NCI-H2171 (cell line): ENCODE results near the gene PLXDC1.
"Not testable (repeated sequence)": the region's sequence is repeated elsewhere in the genome, so short reads cannot be mapped to it uniquely, and the experiment has no call there.

Experiments used
- DNase-seq: peaks from one replicate; lab custom pipeline; 2025; lab: John Stamatoyannopoulos, UW

The PLXDC1 gene

GRCh38 chr17:39125143-39125875 is 26.1 kb downstream of the PLXDC1 start:
- DNase-seq: no peak

GRCh38 chr17:39123627-39124026 is 27.8 kb downstream of the PLXDC1 start:
- DNase-seq: no peak

GRCh38 chr17:39122991-39123390 is 28.4 kb downstream of the PLXDC1 start:
- no peak for DNase-seq

GRCh38 chr17:39121919-39122318 is 29.5 kb downstream of the PLXDC1 start:
- not testable (repeated sequence) for DNase-seq

- DNase-seq: no peak
These were observed 32.6 kb downstream of the PLXDC1 start for GRCh38 chr17:39118674-39119419.

GRCh38 chr17:39116224-39116623 is 35.2 kb downstream of the PLXDC1 start:
- no peak for DNase-seq

GRCh38 chr17:39115135-39115534 is 36.3 kb downstream of the PLXDC1 start:
- DNase-seq: no peak

GRCh38 chr17:39114723-39115122 is 36.7 kb downstream of the PLXDC1 start:
- DNase-seq: no peak

- no peak for DNase-seq
These were observed 37.6 kb downstream of the PLXDC1 start for GRCh38 chr17:39113871-39114270.

GRCh38 chr17:39110435-39111136 is 40.9 kb downstream of the PLXDC1 start:
- no peak for DNase-seq

- no peak for DNase-seq
These were observed 42.7 kb downstream of the PLXDC1 start for GRCh38 chr17:39108461-39109375.

- no peak for DNase-seq
These were observed 43.5 kb downstream of the PLXDC1 start for GRCh38 chr17:39107973-39108372.

GRCh38 chr17:39107155-39107554 is 44.3 kb downstream of the PLXDC1 start:
- DNase-seq: no peak

- no peak for DNase-seq
These were observed 45.7 kb downstream of the PLXDC1 start for GRCh38 chr17:39105705-39106104.

- DNase-seq: no peak
These were observed 46.8 kb downstream of the PLXDC1 start for GRCh38 chr17:39104657-39105056.

- DNase-seq: no peak
These were observed 47.4 kb downstream of the PLXDC1 start for GRCh38 chr17:39104046-39104445.

- no peak for DNase-seq
These were observed 50.3 kb downstream of the PLXDC1 start for GRCh38 chr17:39101091-39101490.

GRCh38 chr17:39100530-39100929 is 50.9 kb downstream of the PLXDC1 start:
- no peak for DNase-seq

GRCh38 chr17:39099663-39100286 is 51.7 kb downstream of the PLXDC1 start:
- DNase-seq: peak; percentile 90

- no peak for DNase-seq
These were observed 52.8 kb downstream of the PLXDC1 start for GRCh38 chr17:39098588-39098987.

GRCh38 chr17:39097537-39097936 is 53.9 kb downstream of the PLXDC1 start:
- no peak for DNase-seq
